HG02588 (cell line): Measurements from ENCODE around the gene PITPNM3.

Experiments used
- ATAC-seq: cut with Tn5 transposase; IDR thresholded peaks from one replicate; pipeline ENCODE4 v1.9.1; 2021; ENCODE audit warnings: mild to moderate bottlenecking, moderate library complexity; ENCODE audit not compliant: unreplicated experiment

The PITPNM3 gene

DNA sequence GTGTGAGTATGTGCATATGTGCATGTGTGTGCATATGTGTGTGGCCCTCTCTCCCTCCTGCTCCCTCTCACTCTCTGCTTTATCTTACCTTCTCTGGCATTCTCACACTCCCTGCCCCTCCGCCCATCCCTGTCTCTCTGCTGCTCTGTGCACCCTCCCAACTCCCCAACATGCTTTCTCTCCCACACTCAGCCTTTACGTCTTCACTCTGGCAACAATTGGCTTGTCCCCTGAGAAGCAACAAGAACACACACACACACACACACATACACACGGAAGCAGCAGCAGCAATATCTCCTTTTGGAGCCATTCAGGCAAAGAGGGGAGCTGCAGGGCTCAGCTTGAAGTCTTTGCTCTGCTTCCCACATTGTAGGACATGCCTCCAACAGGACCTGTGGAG is 27.8 kb downstream of the PITPNM3 start:
- ATAC-seq = no peak

DNA sequence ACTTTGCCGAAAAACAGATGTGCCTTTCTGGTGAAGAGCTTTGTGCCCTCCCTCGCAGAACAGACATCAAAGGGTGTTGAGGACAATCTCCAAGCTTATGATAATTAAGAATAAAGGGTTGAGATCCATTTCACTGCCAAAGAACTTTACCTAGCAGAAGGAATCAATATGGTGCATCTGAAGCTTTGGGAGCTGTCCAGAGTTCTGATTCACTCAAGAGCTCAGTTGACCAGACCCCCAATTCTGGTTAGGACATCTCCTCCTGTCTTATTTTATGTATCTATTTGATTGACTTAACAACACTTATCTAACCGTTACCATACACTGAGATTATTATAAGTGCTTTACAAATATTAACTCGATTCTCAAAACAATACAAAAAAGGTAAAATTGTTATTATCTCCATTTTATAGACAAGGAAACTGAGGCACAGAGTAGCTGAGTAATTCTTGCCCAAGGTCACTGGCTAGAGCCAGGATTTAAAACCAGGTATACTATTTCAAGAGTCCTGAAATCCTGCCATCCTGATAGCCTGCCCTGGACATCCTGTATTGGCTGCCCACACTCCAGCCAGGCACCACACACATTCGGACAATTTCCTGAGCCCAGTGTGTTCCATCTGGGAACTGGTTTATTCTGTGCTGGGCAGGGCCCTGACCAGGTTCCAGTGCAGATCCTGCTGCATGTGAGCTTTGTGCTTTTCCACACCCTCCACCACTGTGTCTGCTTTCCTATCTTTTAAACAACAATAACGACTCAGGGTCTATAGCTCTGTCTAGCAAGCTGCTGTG is 29.8 kb downstream of the PITPNM3 start:
- no peak for ATAC-seq

DNA sequence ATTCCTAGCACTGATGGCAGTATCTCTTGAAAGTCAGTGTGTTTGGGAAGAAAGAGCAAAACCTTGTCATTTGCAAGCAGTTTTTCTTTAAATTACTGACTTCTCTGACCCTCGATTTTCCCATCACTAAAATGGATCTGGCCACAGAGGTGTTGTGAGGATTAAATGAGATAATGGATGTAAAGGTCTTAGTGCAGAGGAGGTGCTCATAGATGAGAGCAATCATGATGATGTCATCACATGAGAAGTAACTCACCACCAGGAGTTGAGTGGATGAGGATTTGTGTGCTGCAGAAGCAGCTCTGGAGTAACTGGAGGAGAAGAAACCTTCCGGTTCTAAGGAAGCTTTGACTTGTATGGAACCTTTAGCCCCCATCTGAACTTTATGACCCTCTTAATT is 30.6 kb downstream of the PITPNM3 start:
- no peak for ATAC-seq

DNA sequence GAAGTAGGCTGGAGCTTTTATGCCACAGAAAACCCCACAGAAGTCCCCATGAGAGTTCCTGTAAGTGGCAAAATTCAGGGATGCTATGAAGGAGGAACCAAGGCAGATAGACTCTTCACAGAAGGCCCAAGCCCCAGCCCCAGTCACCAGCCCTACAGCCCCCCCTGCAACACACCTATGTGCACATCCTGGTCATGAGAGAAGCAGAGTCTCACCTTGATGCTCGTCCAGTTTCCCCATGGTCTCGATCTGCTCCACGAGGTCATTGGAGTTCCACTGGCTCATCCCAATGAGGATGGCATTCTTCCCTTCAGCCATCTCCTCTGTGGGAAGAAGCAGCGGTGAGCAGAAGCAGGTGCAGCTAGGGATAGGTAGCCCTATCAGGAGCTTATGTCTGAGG is 31.2 kb downstream of the PITPNM3 start:
- no peak for ATAC-seq

DNA sequence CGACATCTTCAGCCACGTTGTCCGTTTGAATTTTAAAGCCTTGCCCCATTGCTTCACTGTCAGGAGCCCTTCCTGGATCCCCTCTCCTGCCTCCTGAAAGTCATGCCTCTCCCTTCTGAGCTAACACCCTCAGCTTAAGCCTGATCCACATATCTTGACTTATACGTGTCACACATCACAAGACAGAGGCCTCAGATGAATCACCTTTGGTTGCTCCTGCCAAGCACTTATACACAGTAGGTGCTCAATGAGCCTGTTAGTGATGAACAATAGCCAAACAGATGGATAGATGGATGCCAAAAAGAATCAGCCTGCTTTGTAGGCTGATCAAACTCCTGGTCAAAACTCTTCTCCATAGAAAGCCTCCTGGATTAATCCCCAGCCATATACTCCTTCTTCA is 31.8 kb downstream of the PITPNM3 start:
- ATAC-seq = no peak

DNA sequence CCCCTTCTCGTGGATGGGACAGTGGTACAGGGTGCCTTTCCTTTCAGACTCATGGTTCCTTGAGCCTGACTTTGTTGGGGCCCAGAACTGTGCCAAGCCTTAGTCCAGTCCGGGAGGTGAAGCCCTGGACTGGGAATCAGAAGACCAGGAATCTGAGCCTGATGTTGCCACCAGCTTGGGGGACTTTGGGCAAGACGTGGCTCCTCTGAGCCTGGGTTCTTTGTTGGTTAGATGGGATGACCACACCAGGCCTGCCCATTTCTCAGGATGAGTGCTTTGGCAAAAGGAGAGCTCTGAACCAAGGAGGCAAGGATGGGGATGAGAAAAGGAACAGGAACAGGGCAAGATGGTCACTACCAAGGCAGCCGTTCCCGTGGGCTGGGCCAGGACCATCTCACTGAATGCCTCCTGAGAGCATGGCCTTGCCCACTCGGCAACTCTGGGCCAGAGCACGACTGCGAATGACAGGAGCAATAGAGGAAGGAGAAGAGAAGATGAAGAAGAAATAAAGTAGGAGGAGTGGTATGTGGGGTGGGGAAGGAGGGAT is 32.5 kb downstream of the PITPNM3 start:
- no peak for ATAC-seq

DNA sequence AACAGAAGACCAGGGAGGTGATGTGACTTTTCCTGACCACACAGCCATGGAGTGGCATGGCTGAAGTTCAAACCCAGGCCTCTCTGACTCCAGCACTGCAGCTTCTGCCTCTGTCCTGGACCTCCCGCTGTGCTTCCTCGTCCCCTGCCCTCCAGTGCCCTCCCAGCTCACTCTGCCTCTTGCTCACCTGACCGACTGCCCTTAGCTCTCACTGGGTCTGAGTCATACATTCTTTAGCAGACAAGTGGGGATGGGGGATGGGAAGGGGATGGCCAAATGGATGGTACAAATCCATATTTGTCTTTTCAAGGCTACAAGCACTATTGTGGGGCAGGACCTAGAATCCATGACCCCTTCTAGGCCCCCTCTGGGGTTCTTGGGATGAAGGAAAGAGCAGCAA is 33.0 kb downstream of the PITPNM3 start:
- no peak for ATAC-seq

DNA sequence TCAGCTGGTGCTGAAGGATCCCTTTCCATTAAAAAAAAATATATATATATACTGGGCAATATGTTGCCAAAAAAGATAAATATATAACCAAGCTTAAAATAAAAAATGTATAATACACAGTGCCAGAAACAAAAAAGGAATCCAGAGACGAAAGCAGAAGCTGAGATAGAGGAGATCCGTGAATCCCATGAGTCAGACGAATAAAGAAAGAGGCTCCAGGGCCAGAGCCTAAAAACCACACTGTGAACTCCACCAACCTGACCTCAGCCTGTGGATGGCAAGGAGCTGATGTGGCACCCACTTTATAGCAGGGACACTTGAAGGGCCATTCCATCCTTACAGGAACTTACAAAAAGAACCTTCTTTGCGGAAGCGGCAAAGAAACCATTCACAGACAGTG is 34.8 kb downstream of the PITPNM3 start:
- no peak for ATAC-seq

DNA sequence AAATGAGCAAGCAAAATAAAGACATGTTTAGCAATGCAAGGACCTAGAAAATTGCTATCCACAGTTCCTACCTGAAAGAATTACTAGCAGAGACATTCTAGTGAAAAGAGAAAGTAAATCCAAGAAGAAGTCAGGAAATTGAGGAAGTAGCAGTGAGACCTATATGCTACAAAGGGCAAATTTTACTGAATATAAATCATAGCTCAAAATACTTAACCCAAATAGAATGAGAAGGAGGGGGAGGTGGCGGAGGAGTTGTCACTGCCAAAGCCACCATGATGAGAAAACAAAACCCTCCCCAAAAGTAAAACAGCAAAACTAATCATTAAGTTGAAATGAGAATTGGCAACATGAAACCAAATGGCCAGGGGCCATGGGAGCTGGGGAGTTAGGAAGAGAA is 39.3 kb downstream of the PITPNM3 start:
- no peak for ATAC-seq

DNA sequence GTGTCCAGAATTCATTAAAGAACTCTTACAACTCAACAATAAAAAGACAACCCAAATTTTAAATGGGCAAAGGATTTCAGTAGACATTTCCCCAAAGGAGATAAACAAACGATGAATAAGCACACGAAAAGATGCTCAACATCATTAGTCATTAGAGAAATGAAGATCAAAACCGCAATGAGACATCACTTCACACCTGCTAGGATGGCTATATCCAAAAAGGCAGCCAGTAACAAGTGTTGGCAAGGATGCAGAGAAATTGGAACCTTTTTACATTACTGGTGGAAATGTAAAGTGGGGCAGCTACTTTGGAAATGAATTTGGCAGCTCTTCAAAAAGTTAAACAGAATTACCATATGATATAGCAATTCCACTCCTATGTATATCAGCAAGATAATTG is 42.0 kb downstream of the PITPNM3 start:
- ATAC-seq = no peak

DNA sequence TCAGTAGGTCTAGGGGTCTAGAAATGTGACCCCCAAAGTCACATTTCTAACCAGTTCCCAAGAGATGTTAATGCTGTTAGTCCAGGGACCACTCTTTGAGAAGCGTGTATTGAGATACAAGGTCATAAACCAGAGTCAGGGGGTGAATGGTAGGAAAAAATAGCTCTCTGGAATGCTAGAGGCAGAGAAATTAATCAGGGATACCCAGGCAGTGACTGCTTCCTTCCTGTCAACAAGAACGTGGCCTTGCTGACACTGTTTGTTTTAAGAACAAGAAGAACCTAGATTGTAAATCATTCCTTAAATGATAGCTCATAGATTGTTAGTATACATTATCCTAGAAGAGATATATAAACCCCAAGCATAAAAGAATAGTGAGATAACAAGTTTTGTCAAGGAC is 43.8 kb downstream of the PITPNM3 start:
- ATAC-seq = no peak

DNA sequence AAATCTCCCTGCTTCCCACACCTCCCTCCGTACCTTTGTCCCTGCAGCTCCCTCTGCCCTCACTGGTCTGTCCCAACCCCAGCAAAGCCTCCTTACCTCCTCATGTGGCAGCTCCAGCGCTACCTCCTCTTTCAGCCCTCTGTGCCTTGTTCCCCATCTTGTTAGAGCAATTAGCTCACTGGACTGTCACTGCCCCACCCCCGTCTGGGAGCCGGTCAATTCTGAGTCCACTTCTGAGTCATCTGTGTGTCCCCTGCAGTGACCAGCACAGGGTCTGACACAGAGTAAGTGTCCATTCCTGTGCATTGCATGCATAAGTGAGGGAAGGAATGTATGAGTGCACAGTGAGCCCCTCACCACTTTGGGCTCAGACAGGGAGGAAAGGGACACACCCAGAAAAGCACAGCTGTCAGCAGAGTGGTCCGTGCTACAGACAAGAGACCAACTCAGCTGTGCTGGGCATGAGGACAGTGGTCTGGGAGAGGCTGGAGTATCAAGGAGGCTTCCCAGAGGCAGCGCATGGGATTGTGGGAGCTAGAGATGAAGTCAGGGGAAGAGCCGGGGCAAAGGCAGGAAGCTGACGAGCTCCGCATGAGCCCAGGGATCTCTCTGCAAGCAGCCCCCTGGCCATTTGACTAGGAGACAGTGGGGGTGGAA is 45.9 kb downstream of the PITPNM3 start:
- no peak for ATAC-seq

DNA sequence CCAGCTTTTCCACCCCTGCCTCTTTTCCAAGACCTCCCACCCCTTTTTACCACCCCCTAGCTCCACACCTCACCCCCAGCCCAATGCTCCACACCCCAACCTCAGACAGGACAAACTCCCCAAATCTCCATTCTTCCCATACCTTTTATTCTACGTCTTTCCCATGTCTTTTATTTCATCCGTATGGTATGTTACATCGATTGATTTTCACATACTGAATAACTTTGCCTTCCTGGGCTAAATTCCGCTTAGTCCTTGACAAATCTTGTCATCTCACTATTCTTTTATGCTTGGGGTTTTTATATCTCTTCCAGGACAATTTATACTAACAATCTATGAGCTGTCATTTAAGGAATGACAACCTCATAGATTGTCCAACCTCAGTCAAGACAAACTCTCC is 46.4 kb downstream of the PITPNM3 start:
- no peak for ATAC-seq

DNA sequence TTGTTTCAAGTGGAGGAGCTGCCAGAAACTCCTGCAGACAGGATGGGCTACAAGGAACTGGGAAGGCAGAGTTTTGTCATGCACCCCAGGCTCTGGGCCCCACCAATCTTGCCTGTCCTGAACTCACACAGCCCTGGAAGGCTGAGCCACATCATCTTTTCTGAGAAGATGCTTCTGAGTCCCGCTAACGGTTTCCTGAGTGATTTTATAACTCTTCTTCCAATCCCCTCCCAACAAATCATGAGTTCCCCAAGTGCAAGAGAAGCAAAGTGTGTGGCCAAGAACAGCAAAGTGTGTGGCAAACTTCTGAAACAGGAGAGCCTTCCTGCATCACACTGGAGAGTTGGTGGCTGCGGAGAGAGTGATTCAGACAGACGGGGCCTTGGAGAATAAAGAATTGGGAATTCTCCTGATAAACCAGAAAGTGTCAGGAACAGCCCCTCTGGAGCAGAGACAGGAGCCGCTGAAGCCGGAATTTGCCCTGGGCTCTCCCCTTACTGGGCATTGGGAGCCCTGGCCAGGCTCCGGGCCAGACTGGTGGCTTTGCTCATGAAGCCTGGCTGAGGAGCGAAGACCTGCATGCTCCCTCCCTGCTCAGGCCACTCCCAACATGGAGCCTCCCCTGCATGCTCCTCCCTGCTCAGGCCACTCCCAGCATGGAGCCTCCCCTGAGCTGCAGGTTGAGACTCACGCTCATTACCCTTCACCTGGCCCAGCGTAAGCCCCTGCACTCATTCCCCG is 47.2 kb downstream of the PITPNM3 start:
- no peak for ATAC-seq

DNA sequence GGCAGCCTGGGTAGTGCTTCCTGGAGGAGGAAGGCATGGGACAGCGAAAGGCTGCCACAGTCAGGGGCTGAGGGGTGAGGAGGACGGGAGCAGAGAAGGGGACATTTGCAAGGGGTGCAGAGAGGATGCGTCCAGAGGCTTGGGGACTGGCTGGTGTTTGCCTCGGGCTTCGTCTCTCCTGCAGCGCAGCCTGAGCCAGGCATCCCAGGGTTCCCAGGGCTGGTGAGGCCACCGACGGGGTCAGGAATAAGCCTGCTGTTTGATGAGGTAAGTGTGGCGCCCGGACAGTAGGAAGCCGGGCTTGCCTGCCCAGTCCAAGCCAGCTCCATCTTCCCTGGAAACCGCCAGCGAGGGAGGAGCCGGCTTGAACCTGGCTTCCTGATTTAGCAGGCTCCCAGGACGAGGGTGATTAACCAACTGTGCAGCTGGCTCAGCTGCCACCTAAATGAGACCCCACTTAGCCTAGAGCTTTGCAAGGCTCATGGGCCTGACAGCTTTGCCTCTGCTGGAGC is 47.8 kb downstream of the PITPNM3 start:
- no peak for ATAC-seq

DNA sequence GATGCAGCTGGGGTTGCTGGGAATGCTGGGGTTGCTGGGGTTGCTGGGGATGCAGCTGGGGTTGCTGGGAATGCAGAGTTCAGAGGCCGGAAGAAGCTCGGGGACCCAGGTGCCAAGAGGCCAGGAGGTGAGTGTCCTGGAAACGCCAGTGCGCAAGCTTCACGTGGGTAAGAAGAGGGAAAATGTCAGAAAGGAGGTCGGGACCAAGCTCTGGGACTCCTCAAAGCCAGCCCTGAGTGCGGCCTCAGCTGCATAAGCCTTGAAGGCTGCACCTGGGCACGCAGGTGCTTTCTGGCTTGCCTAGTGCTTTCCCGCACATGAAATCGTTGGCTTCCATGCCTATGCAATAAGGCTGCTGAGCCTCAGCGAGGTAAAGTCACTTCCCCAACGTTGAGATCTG is 48.3 kb downstream of the PITPNM3 start:
- ATAC-seq = no peak

DNA sequence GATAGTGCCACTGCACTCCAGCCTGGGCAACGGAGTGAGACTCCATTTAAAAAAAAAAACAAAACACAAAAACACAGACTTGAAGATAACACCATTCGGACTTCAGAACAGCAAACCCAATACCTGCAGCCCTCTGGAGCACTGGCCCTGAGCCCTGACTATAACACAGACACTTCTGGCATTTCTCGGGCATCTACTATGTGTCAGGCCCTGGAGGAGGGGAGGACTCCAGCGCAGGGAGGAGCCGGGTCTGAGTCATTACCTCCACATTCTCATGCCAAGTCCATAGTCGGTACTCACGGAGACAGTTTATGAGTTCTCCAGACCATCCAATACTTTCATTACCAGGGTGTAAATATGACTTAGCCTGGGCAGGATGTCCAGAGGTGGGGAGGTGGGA is 48.8 kb downstream of the PITPNM3 start:
- no peak for ATAC-seq

DNA sequence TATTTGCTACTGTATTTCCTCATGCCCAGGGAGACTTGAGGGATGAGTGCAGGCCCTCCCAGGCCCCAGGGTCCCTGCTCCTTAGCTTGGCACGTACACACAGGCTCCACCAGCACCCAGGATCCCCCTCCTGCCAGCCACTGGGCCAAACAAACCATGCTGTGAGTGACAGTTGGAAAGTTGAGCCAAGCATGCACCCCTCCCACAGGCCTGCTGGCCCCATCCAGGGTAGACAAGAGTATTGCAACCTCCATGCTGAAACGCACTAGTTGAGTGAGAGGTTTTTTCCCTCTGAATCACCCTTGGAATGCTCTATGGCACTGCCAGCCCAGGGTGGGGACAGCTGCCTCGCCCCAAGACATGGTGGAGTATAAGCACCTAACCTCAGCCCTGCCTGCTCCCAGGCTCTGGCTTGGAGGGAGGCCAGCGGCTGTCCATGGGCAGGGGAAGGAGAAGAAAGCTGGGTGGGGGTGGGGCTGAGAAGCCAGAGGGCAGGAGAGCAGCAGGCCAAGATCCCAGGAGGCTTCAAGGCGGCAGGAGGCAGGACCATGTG is 49.6 kb downstream of the PITPNM3 start:
- no peak for ATAC-seq

DNA sequence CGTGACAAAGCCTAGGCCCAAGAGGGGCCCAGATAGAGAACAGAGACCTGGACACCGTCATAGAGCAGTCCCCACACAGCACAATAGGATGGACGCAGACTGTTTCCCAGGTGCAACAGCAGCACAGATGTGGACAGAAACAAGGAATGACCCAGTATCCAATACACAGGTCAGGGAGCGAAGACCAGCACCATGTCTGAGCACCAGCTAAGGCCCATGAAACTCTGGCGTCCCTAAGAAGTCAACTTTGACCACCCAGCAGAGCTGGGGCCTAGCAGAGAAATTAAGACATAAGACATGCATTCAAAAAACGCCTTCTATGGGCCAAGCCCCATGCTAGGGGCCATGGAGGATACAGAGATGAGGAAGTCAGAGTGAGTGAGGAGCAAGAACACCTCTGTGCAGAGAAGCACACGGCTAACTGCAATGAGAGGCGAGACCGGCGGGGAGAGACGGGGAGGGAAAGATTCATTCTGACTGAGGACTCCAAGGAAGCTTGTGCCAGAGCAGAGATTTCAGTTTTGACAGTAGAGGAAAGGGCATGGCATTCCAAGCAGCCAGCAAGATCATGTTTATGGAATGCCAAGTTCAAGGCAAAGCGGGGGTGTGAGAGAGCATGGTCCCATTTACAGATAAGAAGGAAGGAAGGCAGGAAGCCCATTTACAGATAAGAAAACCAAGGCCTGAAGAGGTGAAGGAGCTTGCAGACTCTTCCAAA is 50.8 kb downstream of the PITPNM3 start:
- ATAC-seq = no peak

DNA sequence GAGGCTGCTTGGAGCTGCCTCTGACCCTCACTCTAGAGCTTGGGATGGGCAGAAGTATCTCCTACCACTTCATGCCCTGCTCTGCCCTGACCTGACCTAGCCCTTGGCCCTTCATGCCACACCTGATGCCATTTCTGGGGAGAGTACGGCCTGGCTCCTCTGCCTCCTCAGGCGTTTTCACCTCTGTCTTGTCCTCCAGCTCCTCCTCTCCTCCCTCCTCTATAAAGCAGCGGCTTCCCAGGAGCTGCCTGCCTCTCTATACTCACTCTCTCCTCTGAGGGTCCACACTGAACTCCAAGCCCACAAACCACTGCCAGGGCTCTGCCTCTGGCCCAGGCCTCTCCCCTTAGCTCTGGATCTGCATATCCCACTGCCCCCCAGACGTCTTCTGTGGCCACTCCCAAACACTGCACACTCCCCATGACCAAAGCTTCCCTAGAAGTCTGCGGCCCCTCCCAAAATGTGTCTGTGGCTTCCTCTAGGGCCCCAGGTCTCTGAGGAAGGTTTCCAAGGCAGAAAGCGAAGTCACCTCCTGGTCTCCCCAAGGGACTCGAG is 52.6 kb downstream of the PITPNM3 start:
- ATAC-seq = no peak
